NCI-H524 (cell line): ENCODE results near the gene FLAD1.

Source experiments
- DNase-seq, 2 experiments: peaks; one replicate each; lab custom pipeline; 2025; lab: John Stamatoyannopoulos, UW

FLAD1 gene

DNA sequence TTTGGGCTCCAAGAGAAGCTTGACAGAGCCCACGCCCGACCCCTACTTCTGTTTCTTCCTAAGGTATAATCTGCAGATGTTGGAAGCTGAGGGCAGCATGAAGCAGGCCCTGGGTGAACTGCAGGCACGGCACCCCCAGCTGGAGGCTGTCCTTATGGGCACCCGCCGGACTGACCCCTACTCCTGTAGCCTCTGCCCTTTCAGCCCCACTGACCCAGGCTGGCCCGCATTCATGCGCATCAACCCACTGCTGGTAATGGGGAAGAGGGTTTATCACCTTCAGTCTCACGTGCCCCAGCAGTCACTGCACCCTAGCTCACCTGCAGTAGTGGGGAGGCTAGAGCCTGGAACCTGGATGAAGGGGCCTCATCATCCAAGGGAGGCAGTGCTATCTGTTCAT is 7.1 kb downstream of the FLAD1 start:
- no peak for DNase-seq

DNA sequence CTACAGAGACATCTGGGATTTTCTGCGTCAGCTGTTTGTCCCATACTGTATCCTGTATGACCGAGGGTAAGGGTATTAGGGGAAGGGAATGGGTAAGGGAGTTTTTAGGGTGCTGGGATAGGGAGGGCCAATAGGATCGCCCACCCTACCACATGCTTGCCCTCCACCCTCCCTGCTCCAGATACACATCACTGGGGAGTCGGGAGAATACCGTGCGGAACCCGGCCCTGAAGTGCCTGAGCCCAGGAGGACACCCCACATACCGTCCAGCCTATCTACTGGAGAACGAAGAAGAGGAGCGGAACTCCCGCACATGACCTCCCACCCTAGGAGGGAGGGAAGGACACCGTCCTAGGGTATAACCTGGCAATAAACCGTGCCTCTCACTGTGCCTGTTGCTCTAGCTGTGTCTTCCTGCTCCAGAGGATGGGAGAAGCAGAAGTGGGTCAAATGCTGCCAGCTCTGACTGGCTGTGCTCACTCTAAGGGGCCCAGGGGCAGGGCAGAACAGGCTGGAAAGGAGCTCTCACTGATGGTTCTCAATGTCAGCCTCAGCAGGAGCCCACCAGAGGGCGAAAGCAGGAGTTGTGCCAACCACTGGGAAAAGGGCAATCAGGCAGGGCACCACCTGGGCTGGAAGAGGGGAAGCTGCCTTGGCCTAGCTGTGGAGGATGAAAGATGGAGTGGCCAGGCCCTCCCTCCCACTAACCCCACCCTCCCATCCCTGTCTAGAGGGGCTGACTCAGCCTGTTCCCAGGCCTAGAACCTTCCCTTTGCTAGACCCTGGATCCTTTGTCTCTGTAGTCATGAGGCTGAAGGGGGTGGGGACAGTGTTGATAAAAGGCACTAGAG is 9.8 kb downstream of the FLAD1 start:
- DNase-seq, result peak; percentile 25 to 47

DNA sequence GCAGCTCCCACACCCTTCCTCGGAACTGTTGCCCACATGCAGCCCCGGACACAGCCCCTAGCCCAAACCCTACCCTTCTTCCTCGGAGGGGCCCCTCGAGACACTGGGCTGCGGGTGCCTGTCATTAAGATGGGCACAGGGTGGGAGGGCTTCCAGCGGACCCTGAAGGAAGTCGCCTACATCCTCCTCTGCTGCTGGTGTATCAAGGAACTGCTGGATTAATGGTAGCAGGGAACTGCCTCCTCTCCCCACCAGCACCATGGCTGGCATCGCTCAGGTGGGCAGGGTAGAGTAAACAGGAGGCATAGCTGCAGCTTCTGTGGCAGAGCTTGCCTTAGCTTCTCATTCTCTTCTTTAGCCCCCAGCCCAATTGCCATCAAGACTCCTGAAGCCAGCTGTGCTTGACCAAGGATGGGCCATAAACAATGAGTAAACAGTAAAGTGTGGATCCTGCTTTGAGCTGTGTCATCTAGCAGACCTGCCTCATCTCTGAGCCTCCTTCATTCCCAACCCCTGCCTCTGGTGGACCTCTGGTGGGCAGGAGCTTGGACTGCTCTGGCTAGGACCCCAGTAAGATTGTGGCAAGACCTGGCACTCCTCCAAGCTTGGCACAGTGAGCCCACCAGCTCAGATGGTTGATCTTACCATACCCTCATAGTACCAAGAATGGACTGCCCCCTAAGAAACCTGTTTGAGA is 10.6 kb downstream of the FLAD1 start, which contains the start of gene LENEP:
Gene LENEP, plus strand, starts transcription at position 15 of the 697 bp plus-strand sequence. Its CDS starts 22 bp downstream, at position 37.
- no peak for DNase-seq

DNA sequence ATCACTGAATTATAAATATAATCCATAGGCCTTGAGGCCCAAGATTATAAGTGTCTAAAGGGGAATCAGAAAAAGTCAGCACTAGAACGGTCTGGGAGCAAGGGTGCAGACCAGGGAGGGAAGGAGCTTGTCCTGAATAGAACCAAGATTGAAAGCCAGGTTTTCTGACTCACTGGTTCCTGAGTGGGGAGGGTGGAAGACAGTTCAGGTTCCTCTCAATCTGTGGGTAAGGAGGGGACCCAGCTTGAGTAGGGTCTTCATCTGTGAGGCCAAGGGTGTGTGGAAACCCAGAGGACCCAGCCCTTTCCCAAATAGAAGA is 11.1 kb downstream of the FLAD1 start:
- no peak for DNase-seq

DNA sequence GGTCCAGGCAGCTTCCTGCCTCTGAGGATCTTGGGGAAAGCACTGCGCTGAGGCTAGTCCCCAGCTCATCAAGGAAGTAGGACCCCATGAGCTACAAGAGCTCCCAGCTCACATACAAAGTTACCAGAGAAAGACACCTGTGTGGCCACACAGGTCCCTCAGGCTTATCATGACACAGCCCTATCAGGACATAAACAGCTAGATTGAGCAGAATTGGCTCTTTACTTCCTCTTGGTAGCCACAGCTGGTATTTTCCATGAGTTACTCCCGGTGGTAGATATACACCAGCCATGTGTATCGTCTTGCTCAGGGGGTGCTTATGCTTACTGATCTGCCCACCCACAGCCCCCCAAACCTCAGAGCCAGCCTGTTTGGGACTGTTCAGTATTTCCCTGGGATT is 11.4 kb downstream of the FLAD1 start:
- no peak for DNase-seq

DNA sequence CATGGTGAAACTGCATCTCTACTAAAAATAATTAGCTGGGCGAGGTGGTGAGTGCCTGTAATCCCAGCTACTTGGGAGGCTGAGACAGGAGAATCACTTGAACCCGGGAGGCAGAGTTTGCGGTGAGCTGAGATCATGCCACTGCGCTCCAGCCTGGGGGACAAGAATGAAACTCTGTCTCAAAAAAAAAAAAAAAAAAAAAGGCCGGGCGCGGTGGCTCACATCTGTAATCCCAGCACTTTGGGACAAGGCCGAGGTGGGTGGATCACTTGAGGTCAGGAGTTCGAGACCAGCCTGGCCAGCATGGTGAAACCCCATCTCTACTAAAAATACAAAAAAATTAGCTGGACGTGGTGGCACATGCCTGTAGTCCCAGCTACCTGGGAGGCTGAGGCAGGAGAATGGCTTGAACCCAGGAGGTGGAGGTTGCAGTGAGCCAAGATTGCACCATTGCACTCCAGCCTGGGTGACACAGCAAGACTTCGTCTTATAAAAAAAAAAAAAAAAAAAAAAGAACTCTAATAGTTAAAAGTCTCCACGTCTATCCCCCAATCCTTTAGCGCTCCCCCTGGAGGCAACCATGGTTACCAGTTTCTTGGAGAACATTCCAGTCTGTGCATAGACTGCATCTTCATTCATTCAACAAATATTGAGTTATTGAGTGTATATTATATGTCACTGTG is 12.3 kb downstream of the FLAD1 start:
- peak in 1 of 2 experiments; percentile 44 for DNase-seq

DNA sequence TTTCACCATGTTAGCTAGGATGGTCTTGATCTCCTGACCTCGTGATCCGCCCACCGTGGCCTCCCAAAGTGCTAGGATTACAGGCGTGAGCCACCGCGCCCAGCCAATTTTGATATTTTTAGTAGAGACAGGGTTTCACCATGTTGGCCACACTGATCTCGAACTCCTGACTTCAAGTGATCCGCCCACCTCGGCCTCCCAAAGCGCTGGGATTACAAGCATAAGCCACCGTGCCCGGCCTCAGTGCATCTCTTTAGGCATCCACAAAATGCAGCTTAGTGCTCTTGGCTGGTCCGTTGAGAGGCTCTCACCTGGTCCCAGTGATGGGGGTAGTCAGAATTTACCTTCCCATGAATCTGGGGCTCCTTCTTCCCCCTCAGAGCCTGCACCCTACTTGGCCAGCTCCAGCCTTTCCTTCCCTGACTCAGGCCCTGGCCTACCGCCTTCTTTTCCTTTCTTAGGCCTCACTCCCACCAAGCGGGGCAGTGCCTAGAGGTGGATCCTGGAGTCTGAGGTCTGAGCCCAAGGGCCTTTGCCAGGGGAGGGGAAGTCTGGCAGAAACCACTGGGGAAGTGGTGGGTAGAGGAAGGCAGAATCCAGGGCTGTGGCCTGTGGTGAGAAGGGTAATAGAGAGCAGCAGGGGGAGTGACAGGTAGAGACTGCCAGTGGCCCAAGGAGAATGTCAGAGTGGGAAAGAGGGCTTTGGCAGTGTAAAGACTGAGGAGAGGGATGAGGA is 14.0 kb downstream of the FLAD1 start:
- no peak for DNase-seq

DNA sequence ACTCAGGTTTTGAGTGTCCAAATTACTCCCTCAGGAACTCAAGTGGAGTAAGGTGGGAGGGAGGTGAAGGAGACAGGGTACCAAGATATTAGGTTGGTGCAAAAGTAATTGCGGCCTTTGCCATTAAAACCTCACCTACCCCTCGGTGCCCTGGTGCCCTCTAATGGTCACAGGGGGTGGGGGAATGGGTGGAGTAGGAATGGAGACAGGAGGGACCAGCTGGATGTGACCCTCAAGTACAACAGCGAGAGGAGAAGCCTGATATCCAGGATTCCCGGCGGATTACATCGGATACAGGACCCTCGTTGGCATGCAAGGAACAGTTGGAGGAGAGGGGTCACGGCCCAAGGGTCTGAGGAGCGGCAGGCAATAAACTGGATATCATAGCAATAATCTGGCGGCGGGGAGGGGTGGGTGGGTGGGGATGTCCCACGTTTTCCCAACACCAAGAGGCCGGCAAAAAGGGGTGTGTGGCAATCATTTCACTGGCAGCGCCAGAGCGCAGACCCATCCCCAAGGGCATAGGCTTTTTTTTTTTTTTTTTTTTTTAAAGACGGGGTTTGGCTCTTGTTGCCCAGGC is 15.1 kb downstream of the FLAD1 start:
- DNase-seq, result no peak

DNA sequence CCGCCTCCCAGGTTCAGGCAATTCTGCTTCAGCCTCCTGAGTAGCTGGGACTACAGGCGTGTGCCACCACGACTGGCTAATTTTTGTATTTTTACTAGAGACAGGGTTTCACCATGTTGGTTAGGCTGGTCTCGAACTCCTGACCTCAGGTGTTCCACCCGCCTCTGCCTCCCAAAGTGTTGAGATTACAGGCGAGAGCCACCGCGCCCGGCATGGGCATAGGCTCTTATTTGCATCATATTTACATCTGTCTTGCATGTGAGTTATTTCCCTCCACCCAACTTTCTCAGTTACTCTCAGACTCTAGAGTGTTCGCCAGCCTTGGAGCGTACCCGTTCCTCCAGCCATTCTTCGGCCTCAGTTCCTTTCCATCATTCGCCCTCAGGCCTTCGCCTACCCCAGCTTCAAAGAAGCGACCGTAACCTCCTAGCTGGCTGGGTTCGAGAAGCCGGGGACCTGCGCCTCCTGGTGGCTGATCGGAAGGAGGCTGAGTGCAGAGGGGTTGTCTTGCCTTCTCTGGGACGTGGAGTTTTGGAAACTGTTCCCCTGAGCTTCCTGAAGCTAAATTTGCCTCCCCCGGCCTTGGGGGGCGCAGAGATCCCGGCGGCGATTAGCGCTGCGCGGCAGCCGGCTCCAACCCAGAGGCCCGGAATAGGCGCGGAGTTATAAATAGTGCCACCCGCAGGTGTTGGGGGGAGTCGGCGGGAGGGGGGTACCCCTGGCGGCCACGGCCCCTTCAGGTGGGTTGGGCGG is 15.8 kb downstream of the FLAD1 start:
- peak in 1 of 2 experiments; percentile 40 for DNase-seq

DNA sequence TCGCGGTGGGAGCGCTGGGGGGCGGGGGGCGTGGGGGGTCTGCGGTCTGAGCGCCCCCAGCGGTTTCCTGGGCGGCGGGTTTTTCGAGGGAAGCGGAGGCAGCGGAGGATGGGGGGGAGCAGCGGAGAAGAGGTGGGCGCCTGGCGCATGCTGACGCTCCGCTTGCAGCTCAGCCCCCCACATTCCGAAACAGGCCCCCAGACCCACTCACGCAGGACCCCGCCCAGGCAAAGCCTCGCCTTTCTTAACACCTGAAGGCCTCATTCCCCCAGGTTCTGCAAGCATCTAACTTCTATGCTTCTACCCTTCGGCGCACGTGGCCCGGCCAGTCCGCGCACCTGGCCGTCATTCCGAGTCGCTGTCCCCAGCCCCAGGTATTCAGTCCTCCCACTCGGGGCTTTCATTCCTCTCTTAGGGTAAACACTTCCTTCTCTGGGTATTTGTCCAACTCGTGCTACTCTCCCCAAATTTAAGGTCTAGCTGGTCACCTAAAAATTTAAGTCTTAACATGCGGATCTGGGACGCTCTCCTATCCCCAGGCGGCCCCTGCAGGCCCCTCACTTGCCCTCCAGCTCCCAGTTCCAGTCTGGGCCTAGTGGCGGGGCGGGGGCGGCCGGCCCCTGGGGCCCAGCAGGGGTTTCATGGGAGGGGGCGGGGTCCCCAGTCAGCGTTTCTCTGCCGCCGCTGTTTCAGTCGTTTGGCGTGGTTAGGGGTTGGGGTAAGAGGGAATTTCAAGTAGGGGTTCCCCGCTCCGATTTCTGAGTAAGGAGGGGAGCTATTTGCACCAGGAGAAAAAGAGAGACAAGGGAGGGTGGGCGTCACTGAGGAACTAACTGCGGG is 16.6 kb downstream of the FLAD1 start:
- no peak for DNase-seq

DNA sequence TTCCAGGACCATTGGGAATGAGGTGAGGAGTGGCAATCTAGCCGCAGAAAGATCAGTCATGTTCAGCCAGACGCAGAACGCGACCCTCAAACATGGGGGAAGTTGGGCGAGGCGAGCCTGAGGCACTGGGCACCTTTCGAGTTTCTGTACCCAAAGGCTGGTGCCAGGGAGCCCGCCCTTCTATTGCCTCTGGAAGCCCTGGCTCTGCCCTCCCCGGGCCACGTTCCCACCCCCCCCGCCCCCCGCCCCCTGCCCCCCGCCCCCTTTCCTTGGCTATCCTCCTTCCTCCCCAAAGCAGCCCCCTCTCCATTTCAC is 17.2 kb downstream of the FLAD1 start:
- peak in 1 of 2 experiments; percentile 50 for DNase-seq

DNA sequence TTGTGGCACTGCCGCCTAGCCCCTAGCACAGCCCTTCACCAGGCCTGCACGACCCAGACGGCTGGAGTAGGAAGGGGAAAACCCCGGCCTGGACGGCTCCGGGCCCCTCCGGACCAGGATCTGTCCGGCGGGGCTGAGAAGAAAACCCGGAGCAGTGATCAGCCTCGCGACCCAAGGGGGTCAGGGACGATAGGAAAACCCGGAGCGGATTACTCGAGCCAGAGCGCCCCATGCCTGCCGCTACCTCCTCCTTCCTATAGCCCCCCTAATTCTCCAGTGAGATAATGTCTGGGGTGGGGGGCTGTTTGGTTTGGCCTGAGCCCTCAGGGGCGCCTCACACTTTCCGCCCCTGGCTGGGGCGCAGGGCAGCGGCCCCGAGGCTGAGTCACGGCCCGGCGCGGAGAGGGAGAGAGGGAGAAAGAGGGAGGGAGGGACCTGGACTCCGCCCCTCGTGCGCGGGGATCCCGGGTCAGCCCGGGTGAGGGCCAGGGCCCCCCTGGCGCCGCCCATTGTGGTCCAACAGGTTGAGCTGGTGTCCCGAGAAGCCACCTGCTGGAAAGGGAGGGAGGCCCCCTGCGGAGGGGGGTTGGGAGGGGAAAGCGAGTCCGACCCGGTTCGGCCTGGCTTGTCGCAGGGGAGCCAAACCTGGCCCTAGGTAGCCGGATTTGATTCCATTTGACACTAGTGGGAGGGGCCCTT is 17.7 kb downstream of the FLAD1 start:
- DNase-seq, result peak; percentile 81 to 89

DNA sequence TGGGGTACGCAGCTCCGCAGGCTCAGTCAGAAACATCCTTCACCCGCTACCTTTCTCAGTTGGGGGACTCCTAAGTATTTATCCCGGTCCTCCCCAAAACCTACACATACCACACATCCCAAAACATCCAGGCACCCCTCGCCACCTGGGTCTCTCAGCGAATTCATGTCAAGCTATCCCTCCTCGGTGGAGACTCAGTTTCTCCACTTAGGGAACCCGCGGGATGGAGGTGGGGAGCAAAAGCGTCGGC is 18.2 kb downstream of the FLAD1 start:
- DNase-seq, result peak in 1 of 2 experiments; percentile 43

DNA sequence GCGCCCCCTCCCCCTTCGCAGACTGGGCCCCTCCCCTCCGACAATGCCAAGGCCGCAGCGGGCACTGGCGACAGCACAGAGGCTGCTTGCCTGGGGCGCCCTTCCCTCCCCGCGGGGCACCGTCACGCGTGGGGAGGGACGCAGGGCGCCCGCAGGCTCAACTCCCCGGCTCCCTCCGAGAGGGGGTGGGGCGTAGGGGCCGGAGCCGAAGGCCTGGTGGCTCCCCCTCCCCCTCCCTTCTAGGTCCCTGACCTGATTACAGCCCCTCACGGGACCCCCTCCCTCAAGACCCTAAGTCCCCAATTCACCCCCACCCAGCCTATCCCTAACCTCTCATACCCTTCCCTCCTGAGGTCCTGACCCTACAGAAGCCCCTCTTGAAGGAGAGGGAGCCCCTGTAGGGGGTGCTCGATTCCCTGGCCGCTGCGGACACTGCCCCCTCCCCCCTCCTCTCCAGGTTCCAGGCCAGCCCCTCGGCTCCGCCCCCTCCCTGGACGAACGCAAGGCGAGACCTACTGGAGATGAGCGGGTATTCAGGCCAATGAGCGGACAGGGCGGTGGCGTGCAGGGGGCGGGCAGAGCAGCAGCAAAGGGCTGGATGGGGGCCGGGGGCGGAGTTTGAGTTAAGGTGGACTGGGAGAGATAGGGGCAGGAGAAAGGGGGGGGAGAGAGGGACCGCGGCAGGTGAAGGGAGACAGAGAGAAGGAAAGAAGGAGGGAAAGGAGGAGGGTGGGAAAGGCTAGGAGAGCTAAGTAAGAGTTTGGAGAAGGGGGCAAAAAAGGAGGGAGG is 18.7 kb downstream of the FLAD1 start:
- DNase-seq, result peak; percentile 95 to 97

DNA sequence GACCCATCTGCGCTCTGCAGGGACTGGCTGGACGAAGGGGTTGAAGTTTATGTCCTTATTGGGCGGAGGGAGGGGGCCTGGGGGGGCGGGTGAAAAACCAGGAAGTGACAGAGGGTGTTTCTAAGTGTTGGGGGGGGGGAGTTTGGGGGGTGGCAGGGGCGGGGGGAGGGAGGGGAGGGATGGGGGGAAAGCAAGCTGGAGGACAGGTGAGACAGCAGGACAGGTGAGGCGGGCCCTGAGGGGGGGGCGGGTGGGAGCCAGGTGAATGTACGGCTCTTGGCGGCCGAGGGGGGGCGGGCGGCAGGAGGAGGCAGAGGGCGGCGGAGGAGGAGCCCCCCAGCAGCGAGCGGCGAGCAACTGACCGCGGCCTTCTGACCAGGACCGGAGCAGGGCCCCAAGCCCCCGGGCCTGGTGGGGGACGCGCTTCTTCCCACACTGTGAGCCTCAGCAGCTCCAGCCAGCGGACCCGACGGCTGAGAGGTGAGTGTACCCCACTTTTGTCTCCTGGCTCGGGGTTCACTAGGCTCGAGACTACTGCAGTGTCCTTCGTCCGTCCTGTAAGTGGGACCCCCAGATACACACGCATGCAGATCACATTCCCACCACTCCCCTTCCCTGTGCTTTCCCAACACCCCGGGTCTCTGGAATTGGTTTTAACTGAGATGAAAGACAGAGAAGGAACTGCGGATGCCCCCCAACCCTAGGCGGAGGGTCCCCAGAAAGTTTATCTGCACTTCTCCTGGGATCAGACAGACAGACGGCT is 19.5 kb downstream of the FLAD1 start, which contains the start of gene ZBTB7B:
Gene ZBTB7B, plus strand, starts transcription at position 339 of the 763 bp plus-strand sequence. CDS start 11,859 bp downstream, outside the sequence.
- DNase-seq, result peak in 1 of 2 experiments; percentile 40

DNA sequence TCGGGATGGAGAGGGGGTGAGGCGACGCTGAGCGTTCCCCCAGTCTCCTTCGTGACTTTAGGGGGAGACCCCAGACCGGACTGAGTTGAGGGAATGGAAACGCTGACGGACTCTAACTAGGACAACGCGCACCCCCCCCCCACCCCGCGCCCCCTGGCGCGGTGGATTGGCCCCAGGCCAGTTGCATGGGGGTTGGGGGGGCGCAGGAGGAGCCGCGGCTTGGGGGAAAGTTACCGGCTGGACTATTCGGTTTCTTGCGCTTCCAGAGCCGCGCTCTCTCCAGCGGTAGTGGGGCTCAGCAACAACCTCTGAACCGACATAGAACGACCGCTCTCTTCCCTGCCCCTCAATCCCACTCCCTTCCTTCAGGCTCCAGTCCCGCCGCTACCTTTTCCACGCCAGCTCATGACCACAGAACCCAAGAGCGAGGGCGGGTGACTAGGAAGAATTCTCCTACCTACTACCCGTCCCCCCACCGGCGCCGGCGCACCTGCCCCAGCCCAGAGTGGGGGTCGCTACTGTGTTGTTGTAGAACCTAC is 20.2 kb downstream of the FLAD1 start:
- DNase-seq, result peak in 1 of 2 experiments; percentile 52

DNA sequence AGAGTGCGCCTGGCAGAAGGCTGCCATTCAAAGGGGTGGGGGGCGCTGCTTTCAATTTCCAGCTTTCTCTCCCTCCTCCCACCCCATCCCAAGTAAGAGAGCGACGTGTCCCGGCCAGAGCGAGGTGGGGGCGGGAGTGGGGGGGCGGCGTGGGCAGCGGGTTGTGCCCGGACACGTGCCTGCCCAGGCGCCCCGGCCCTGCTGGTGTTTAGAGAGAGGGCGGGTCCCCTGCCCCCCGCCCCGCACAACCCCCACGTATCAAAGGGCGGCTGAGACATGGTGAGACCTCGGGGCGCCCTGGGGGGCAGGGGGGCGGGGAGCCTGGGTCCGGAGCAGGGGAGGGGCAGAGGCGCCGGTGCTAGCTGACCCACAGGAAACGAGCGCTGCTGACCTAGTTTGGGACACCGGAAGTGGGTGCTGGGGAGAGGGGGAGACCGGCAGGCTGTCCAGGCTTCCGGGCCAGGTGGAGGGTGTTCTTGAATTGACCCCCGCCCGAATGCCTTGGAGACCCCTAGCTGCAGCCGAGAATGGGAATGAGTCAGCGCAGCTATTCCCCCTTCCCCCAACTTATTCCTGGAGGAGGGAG is 20.7 kb downstream of the FLAD1 start:
- DNase-seq, result peak in 1 of 2 experiments; percentile 44
